MM.1S (cell line): ENCODE measurements around the gene MISP.

Experiments used
- EZH2 ChIP-seq: fragments of 300-600 bp; sonication (generic); optimal IDR thresholded peaks from 2 replicates; pipeline ENCODE3; 2017; ENCODE audit warnings: low read depth, mild to moderate bottlenecking, antibody characterized with exemption, low read length, mixed read lengths
- EZH2phosphoT487 ChIP-seq: fragments of 300-600 bp; sonication (generic); IDR thresholded peaks from 2 replicates; pipeline ENCODE4 v1.6.1; 2018; ENCODE audit warnings: antibody characterized with exemption, low read length
- TF ChIP-seq, protein P1 (sequence below): fragments of 300-600 bp; sonication (generic); IDR thresholded peaks from 2 replicates; pipeline ENCODE4 v1.5.1; 2016; ENCODE audit warnings: antibody characterized with exemption, low read length, mixed read lengths

DNA sequence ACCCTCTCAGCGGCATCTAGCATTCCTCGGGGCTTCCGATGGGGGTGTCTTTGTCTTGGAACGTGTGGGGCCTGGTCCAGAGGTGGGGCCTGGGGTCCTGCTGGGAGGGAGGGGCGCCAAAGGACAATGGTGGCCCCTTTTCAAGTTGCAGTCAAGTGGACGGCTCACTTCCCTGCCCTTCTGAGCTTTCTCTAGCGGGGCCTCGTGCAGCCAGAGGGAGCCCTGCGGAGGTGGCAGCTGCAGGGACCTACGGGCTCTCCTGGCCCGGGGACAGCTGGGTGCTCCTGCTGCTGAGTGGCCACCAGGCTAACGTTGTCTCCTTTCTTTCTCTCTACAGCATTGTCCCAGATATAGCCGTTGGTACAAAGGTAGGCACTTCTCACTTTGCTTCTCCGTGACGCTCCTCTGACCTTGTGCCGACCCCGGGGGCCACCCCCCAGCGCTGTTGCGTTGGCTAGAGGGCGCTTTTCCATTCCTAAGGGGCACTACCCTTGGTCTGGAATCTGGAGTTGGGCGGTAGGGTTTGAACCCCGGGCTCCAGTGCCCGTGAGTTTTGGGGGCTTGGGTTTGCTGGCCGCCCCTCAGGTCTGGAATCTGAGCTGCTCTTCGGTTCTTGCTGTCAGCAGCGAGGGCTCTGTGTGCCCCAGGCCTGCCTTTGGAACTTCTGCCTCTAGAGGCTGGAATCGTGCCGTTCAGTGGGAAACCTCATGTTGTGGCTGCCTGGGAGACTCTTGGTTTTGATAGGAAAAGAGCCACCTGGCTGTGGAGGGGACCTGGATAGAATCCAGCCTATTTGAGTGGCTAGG, 48.4 kb downstream of the MISP start:
- TF ChIP-seq, protein P1, sequence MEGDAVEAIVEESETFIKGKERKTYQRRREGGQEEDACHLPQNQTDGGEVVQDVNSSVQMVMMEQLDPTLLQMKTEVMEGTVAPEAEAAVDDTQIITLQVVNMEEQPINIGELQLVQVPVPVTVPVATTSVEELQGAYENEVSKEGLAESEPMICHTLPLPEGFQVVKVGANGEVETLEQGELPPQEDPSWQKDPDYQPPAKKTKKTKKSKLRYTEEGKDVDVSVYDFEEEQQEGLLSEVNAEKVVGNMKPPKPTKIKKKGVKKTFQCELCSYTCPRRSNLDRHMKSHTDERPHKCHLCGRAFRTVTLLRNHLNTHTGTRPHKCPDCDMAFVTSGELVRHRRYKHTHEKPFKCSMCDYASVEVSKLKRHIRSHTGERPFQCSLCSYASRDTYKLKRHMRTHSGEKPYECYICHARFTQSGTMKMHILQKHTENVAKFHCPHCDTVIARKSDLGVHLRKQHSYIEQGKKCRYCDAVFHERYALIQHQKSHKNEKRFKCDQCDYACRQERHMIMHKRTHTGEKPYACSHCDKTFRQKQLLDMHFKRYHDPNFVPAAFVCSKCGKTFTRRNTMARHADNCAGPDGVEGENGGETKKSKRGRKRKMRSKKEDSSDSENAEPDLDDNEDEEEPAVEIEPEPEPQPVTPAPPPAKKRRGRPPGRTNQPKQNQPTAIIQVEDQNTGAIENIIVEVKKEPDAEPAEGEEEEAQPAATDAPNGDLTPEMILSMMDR, result 0 out of 2 replicates have a peak, but pooled peaks have one; percentile 2
- no peak for TF ChIP-seq EZH2phosphoT487
- TF ChIP-seq EZH2, result no peak
